Measurements from ENCODE around the gene PLD5.

- TF ChIP-seq POLR2AphosphoS5 (IDR thresholded peaks at IDR 0.05; ENCODE audit: low read depth, low read length) = no peak
- TF ChIP-seq POLR2A (IDR thresholded peaks at IDR 0.05; ENCODE audit: low read depth, low read length) = no peak
- TF ChIP-seq TAF1 (IDR thresholded peaks at IDR 0.05; ENCODE audit: borderline replicate concordance, low read depth, low read length) = no peak
Measured at GRCh38 chr1:242432491-242433095, 91.9 kb downstream of the PLD5 start.
